Right lobe of liver (tissue), 6 donors: ENCODE results near the gene ABT1. TPM values are rescaled to one million over a fixed set of nuclear protein-coding genes. Genes with fewer than 3 reads are reported as not detected.

Experiments
- ATAC-seq, 4 donors: fragments of 200-7000 bp; cut with Tn5 transposase; one replicate each; pipeline ENCODE4 v1.9.1; 2020; ENCODE audit warnings: mild to moderate bottlenecking in 4 of 4, moderate library complexity in 4 of 4
- DNase-seq, 3 donors: peaks; one replicate each; pipeline ENCODE4 v3.0.0-alpha.2; 2020
- H3K27ac ChIP-seq, 3 donors: fragments of 200-600 bp; one replicate each; pipeline ENCODE4 v1.8.0; 2022
- H3K27me3 ChIP-seq, 2 donors: fragments of 200-600 bp; one replicate each; pipeline ENCODE4 v1.8.0; 2022
- H3K36me3 ChIP-seq, 4 donors: fragments of 200-600 bp; sonication (generic) in 1 of 4; one replicate each; pipeline versions ENCODE4 v1.5.1 to v1.8.0; 2017 to 2022; ENCODE audit warnings: control low read depth in 1 of 4
- H3K4me1 ChIP-seq, 4 donors: fragments of 200-600 bp; sonication (generic) in 1 of 4; one replicate each; pipeline versions ENCODE4 v1.5.1 to v1.8.0; 2017 to 2022; ENCODE audit warnings: control low read depth in 1 of 4
- H3K4me3 ChIP-seq, 3 donors: fragments of 200-600 bp; one replicate each; pipeline ENCODE4 v1.8.0; 2022
- H3K9me3 ChIP-seq, 4 donors: fragments of 200-600 bp; sonication (generic) in 1 of 4; one replicate each; pipeline versions ENCODE4 v1.5.1 to v1.8.0; 2017 to 2022; ENCODE audit warnings: control low read depth in 1 of 4
- POLR2A ChIP-seq: fragments of 450-650 bp; IDR thresholded peaks from one replicate; pipeline ENCODE4 v1.6.1; 2017; ENCODE audit warnings: antibody characterized with exemption, mild to moderate bottlenecking
- WGBS: methylation state at CpG from one replicate; pipeline ENCODE4 v1.1.6; 2018; ENCODE audit warnings: low coverage, low lambda C conversion rate; ENCODE audit not compliant: insufficient coverage; ENCODE audit errors: missing lambda C conversion rate; 5-methylcytosine and 5-hydroxymethylcytosine counted together
- intact Hi-C, 2 donors: fragments of 100-400 bp; cut with DNase I; formaldehyde crosslinking; loops; one replicate each; pipeline versions ENCODE4 v1.11.2 to v1.14.1; 2022
- total RNA-seq, 6 experiments: library from RNA; depleted of rRNA in 2 of 6; stranded (reverse); fragments of >200 nt in 2 of 6; fragmentation: NEBNext Ultra II Directional in 3 of 6; extraction: Animal tissue kit (Norgen Biotek cat#: 25700) in 3 of 6; gene quantifications; one replicate each; pipeline versions ENCODE4 v1.1.0 to v1.2.4, GENCODE V29; 2016 to 2023
- TF ChIP-seq, protein P1 (sequence below), 4 donors: fragments of 200-600 bp in 3 of 4; fragments of 450-650 bp in 1 of 4; IDR thresholded peaks; one replicate each; pipeline versions ENCODE4 v1.5.1 to v1.8.0; 2016 to 2022; ENCODE audit warnings: antibody characterized with exemption in 4 of 4, mild to moderate bottlenecking in 2 of 4
- donor health status: DM: no; HTN: yes; CAD: no.
- donor health status: DM: no; HTN: no; CAD: no.
- donor health status: DM: no; HTN: no; CAD: no.
- donor health status: DM: no; HTN: yes; CAD: no.
- donor health status: DM: no; HTN: yes; CAD: no.

The ABT1 gene
- total RNA-seq, 6 experiments from 2014 or later, result 5.0 to 9.2 (median 7.0) TPM

DNA sequence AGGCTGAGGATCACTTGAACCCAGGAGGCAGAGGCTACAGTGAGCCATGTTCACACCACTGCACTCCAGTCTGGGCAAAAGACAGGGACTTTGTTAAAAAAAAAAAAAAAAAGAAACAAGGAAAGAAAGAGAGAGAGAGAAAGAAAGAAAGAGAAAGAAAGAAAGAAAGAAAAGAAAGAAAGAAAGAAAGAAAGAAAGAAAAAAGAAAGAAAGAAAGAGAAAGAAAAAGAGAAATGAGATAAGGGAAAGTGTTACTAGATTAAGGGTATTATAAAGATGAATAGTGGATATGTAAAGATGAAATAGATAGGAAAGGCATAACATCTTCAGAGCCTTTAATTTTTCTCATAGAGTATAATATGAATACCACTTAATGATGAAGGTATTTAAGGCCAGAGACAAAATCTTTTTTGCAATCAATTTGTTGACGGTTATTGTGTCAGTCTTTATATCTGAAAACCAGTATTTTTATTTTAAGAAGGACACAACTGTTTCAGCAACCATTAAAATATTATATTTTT, 26.6 kb downstream of the ABT1 start:
- DNase-seq (no peak), ATAC-seq (no peak)
- H3K27ac ChIP-seq, result no peak overlapping the region
- intact Hi-C loops, result no loop called here
- no peaks in the 10 kb centered on the region for H3K36me3 ChIP-seq
- H3K4me3 ChIP-seq, result no peak overlapping the region
- no peaks in the 10 kb centered on the region for H3K4me1 ChIP-seq
- WGBS, result 0% methylated on average over 1 of the region's 1 CpG
- peaks cover 0 to 8% (median 0%) of the 10 kb centered on the region in 4 donors for H3K9me3 ChIP-seq
- TF ChIP-seq, protein P1, sequence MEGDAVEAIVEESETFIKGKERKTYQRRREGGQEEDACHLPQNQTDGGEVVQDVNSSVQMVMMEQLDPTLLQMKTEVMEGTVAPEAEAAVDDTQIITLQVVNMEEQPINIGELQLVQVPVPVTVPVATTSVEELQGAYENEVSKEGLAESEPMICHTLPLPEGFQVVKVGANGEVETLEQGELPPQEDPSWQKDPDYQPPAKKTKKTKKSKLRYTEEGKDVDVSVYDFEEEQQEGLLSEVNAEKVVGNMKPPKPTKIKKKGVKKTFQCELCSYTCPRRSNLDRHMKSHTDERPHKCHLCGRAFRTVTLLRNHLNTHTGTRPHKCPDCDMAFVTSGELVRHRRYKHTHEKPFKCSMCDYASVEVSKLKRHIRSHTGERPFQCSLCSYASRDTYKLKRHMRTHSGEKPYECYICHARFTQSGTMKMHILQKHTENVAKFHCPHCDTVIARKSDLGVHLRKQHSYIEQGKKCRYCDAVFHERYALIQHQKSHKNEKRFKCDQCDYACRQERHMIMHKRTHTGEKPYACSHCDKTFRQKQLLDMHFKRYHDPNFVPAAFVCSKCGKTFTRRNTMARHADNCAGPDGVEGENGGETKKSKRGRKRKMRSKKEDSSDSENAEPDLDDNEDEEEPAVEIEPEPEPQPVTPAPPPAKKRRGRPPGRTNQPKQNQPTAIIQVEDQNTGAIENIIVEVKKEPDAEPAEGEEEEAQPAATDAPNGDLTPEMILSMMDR (IDR thresholded peaks at IDR 0.05), result no peak
- no peak for TF ChIP-seq POLR2A
- H3K27me3 ChIP-seq, result no peaks in the 10 kb centered on the region

DNA sequence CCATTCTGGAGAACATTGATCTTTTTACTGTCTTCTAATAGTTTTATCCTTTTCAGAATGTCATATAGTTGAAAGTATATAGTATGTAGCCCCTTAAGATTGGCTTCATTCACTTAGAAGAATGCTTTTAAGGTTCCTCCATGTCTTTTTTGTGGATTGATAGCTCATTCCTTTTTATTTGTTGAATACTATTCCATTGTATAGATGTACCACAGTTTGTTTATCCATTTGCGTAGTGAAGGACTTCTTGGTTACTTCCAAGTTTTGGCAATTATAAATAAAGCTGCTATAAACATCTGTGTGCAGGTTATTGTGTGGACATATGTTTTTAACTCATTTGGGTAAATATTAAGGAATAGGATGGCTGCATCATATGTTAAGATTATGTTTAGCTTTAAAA, 27.8 kb downstream of the ABT1 start:
- TF ChIP-seq POLR2A, result no peak
- TF ChIP-seq, protein P1 (IDR thresholded peaks at IDR 0.05), result no peak
- ATAC-seq (no peak), DNase-seq (no peak)
- H3K27me3 ChIP-seq, result no peaks in the 10 kb centered on the region
- H3K36me3 ChIP-seq, result no peaks in the 10 kb centered on the region
- intact Hi-C loops, result no loop called here
- H3K27ac ChIP-seq, result no peak overlapping the region
- H3K9me3 ChIP-seq, result peaks cover 0 to 8% (median 0%) of the 10 kb centered on the region in 4 donors
- WGBS, result 77% methylated on average over 1 of the region's 1 CpG
- H3K4me3 ChIP-seq, result no peak overlapping the region
- no peaks in the 10 kb centered on the region for H3K4me1 ChIP-seq

DNA sequence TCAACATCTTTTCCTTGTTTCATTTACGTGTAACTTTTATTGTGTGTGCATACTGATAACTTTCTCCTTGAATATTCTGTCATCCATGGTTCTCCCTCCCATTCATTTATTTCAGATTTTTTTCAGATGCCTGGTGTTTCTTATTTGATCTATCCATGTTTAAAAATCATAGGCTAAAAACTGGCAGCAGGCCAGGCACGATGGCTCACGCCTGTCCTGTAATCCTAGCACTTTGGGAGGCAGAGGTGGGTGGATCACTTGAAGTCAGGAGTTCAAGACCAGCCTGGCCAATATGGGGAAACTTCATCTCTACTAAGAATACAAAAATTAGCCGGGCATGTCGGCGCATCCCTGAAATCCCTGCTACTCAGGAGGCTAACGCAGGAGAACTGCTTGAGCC, 31.1 kb downstream of the ABT1 start:
- WGBS, result 69% methylated on average over 7 of the region's 7 CpGs

DNA sequence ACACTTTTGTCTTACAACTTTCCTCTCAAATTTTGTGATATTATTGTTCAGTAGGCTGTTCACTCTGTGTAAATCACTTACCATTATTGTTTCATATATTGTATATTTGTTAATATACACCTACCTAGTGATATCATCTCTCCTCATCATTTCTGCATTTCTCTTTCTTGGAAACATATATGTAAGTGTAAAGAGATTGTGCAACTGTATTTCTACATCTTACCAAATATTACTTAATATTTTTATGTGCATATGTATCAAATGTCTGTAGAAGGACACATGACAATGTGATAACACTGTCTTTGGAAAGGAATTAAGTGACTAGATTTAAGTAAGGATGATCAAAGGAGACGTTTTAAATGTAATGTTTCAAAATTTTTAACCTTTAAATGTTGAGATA, 32.6 kb downstream of the ABT1 start:
- no peak for DNase-seq
- H3K4me1 ChIP-seq, result no peaks in the 10 kb centered on the region
- no peaks in the 10 kb centered on the region for H3K27me3 ChIP-seq
- no peaks in the 10 kb centered on the region for H3K36me3 ChIP-seq
- peaks cover 0 to 7% (median 0%) of the 10 kb centered on the region in 4 donors for H3K9me3 ChIP-seq
- no peak for TF ChIP-seq POLR2A
- TF ChIP-seq, protein P1 (IDR thresholded peaks at IDR 0.05), result no peak
- H3K27ac ChIP-seq, result no peak overlapping the region
- no peak for ATAC-seq
- intact Hi-C loops, result no loop called here
- 30% methylated on average over 1 of the region's 1 CpG for WGBS
- no peak overlapping the region for H3K4me3 ChIP-seq

More for the DNA sequence above, 31.1 kb downstream of the ABT1 start:
- Histone ChIP-seq H3K4me3 (no peak overlapping the region), H3K36me3 (no peaks in the 10 kb centered on the region), H3K27me3 (no peaks in the 10 kb centered on the region), H3K27ac (no peak overlapping the region), H3K9me3 (peaks cover 0 to 8% (median 0%) of the 10 kb centered on the region in 4 donors), H3K4me1 (no peaks in the 10 kb centered on the region)
- DNase-seq (no peak), ATAC-seq (no peak)
- intact Hi-C loops, result no loop called here
- TF ChIP-seq, protein P1 (IDR thresholded peaks at IDR 0.05), result no peak
- TF ChIP-seq POLR2A, result no peak
